Brain microvascular endothelial cell (primary cell): Measurements from ENCODE around the gene NSUN2.

Experiments
- DNase-seq: peaks from one replicate; pipeline ENCODE4 v3.0.0-alpha.2; 2020
- H3K27ac ChIP-seq: fragments of 250-450 bp; sonication (Bioruptor Pico); 2 replicates; pipeline ENCODE4 v1.5.1; 2020; ENCODE audit warnings: mild to moderate bottlenecking, moderate library complexity
- H3K27me3 ChIP-seq: fragments of 250-450 bp; sonication (Bioruptor Pico); replicated peaks from 2 replicates; pipeline ENCODE4 v1.5.1; 2020; ENCODE audit warnings: mild to moderate bottlenecking
- H3K36me3 ChIP-seq: fragments of 250-450 bp; sonication (Bioruptor Pico); replicated peaks from 2 replicates; pipeline ENCODE4 v1.5.1; 2020; ENCODE audit warnings: mild to moderate bottlenecking
- H3K4me3 ChIP-seq: 2 replicates; pipeline ENCODE4 v1.5.1; 2011; ENCODE audit warnings: low read depth, mild to moderate bottlenecking, control low read depth, low read length, moderate library complexity
- in situ Hi-C: cut with HindIII; loops from 2 replicates; pipeline ENCODE4 v1.10.0; 2017; ENCODE audit warnings: low sequenced_read_pairs, low pct_ligation_motif_present
- TF ChIP-seq, protein P1 (sequence below): IDR thresholded peaks from 2 replicates; pipeline ENCODE4 v1.5.1; 2011; ENCODE audit warnings: low read depth, mild to moderate bottlenecking, moderate library complexity, low read length, control low read depth, inconsistent platforms; ENCODE audit errors: missing control alignments

NSUN2 gene

DNA sequence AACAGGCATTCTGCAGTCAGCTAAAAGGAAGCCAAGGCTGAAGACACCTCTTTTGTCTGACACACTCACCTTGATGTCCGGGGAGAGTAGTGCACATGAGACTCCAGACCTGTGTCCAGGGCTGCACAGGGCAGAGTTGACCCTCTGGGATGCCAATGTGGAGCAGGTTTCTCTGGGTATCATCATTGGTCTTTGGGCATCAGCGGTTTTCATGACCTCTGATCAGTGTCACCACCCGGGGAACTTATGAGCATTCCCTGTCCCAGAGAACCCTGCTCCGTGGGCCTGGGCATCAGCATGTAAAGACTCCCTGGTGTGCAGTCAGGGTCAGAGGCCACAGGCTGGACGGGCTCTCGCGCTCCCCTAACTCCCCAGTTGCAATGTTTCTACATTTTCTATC lies 80.2 kb downstream of the NSUN2 start:
- no peak for DNase-seq
- Histone ChIP-seq H3K27me3 (no peaks in the 10 kb centered on the region), H3K4me3 (no peak overlapping the region), H3K36me3 (no peaks in the 10 kb centered on the region), H3K27ac (no peak overlapping the region)
- in situ Hi-C loops = no loop called here
- TF ChIP-seq, protein P1, sequence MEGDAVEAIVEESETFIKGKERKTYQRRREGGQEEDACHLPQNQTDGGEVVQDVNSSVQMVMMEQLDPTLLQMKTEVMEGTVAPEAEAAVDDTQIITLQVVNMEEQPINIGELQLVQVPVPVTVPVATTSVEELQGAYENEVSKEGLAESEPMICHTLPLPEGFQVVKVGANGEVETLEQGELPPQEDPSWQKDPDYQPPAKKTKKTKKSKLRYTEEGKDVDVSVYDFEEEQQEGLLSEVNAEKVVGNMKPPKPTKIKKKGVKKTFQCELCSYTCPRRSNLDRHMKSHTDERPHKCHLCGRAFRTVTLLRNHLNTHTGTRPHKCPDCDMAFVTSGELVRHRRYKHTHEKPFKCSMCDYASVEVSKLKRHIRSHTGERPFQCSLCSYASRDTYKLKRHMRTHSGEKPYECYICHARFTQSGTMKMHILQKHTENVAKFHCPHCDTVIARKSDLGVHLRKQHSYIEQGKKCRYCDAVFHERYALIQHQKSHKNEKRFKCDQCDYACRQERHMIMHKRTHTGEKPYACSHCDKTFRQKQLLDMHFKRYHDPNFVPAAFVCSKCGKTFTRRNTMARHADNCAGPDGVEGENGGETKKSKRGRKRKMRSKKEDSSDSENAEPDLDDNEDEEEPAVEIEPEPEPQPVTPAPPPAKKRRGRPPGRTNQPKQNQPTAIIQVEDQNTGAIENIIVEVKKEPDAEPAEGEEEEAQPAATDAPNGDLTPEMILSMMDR = no peak

DNA sequence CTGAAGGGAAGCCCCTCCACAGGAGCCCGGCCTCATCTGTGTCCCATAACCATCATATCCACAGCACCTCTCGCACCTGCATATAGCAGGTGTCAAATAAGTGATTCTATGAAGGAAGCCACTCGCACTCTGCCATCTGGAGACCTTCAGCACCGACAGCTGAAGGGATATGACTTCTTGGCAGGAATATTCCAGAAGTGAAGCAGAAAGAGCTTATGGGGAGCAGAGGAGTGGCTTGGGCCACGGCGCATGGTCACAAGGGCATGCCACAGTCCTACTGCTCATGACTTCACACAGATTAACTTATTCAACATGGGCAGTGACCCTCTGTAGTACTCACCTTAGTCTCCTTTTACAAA lies 80.9 kb downstream of the NSUN2 start:
- in situ Hi-C loops = no loop called here
- TF ChIP-seq, protein P1 = no peak
- DNase-seq = no peak
- H3K36me3 ChIP-seq = no peaks in the 10 kb centered on the region
- no peaks in the 10 kb centered on the region for H3K27me3 ChIP-seq
- H3K27ac ChIP-seq = no peak overlapping the region
- no peak overlapping the region for H3K4me3 ChIP-seq

DNA sequence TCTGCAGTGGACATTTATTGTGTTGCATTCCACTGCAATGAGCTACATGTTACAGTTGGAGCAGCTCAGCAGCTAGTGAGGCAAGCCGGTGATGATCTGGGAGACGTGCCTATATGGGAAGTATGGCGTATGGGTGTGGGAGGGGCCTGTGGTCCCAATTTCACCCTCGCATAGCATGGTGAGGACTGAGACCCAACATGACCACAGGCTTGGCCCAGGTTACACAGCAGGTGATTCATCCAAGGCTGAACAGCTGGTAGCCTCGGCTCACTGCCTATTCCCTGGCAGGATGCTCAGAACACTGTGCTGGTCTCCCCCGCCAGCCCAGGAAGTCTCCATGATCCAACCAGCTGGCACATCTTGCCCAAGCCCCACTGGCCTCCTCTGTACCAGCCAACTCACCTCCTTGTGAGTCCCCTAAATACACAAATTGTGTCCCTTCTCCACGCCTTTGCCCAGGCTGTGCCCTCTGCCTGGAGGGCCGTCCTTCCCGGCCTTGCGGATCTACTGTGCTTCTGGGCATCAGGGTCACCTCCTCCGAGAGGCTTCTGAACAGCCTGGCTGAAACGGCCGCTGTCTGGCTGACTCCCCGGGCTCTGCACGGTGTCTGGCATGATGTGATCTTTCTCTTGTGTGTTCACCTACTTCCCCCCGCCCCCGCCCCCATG lies 81.4 kb downstream of the NSUN2 start:
- DNase-seq = peak; percentile 10
- no peaks in the 10 kb centered on the region for H3K36me3 ChIP-seq
- in situ Hi-C loops = no loop called here
- H3K27ac ChIP-seq = no peak overlapping the region
- H3K4me3 ChIP-seq = no peak overlapping the region
- TF ChIP-seq, protein P1 = no peak
- no peaks in the 10 kb centered on the region for H3K27me3 ChIP-seq

DNA sequence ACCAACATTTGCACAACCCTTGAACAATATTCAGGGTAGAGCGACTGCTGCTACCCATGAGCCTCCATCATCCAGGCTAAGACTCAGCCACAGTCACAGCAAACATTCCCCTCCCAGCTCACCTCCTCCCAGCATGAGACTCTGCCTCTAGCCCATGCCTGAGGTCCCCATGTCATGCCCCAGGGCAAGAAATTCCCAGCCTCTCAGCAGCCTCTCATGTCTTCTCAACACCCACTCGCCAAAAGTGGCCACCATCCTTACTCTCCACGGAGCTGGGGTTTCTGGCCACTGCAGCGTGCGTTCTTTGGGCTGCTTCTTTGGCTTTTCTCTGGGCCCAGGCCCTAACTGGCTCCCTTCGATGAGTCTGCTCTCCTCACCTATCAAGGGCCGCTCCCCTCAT lies 82.2 kb downstream of the NSUN2 start:
- TF ChIP-seq, protein P1 = no peak
- no peaks in the 10 kb centered on the region for H3K36me3 ChIP-seq

More for the DNA sequence above, 82.2 kb downstream of the NSUN2 start:
- Histone ChIP-seq H3K27me3 (no peaks in the 10 kb centered on the region), H3K27ac (no peak overlapping the region), H3K4me3 (no peak overlapping the region)
- in situ Hi-C loops = no loop called here
- DNase-seq = no peak
